Sigmoid colon (tissue), 4 donors: ENCODE data around the gene MOCS1.

Source experiments
- CTCF ChIP-seq, 4 experiments: fragments of 450-650 bp in 3 of 4; fragments of 200-600 bp in 1 of 4; IDR thresholded peaks; one replicate each; pipeline ENCODE4 v1.5.1; 2016 to 2019; ENCODE audit warnings: antibody characterized with exemption in 4 of 4, mild to moderate bottlenecking in 3 of 4, moderate library complexity in 2 of 4
- EP300 ChIP-seq, 4 donors: sonication (generic); formaldehyde crosslinking; IDR thresholded peaks; one replicate each; pipeline ENCODE4 v1.6.1; 2017; ENCODE audit warnings: antibody characterized with exemption in 4 of 4
- POLR2A ChIP-seq, 2 donors: fragments of 450-650 bp; IDR thresholded peaks; one replicate each; pipeline ENCODE4 v1.6.1; 2016; ENCODE audit warnings: antibody characterized with exemption in 2 of 2, mild to moderate bottlenecking in 2 of 2, moderate library complexity in 2 of 2
- POLR2AphosphoS5 ChIP-seq, 4 donors: sonication (generic); formaldehyde crosslinking; IDR thresholded peaks; one replicate each; pipeline ENCODE4 v1.6.1; 2017; ENCODE audit warnings: antibody characterized with exemption in 4 of 4

- no peak for TF ChIP-seq CTCF (IDR thresholded peaks at IDR 0.05)
- no peak for TF ChIP-seq EP300 (IDR thresholded peaks at IDR 0.05)
- no peak for TF ChIP-seq POLR2AphosphoS5 (IDR thresholded peaks at IDR 0.05)
- TF ChIP-seq POLR2A (IDR thresholded peaks at IDR 0.05) = no peak
Observed at GRCh38 chr6:39914239-39914638, 20.0 kb downstream of the MOCS1 start.
